Stimulated activated CD4-positive, alpha-beta T cell treated with anti-CD3 and anti-CD28 coated beads, Interleukin-2, amount 100 ng/mL, for 24 hours (primary cell): ENCODE data around the gene SLC20A1.
"Not testable (repeated sequence)": the region's sequence is repeated elsewhere in the genome, so short reads cannot be mapped to it uniquely, and the experiment has no call there.

Experiments used
- DNase-seq, 2 donors: peaks; one replicate each; pipeline ENCODE4 v3.0.0-alpha.2; 2020

The SLC20A1 gene, protein sequence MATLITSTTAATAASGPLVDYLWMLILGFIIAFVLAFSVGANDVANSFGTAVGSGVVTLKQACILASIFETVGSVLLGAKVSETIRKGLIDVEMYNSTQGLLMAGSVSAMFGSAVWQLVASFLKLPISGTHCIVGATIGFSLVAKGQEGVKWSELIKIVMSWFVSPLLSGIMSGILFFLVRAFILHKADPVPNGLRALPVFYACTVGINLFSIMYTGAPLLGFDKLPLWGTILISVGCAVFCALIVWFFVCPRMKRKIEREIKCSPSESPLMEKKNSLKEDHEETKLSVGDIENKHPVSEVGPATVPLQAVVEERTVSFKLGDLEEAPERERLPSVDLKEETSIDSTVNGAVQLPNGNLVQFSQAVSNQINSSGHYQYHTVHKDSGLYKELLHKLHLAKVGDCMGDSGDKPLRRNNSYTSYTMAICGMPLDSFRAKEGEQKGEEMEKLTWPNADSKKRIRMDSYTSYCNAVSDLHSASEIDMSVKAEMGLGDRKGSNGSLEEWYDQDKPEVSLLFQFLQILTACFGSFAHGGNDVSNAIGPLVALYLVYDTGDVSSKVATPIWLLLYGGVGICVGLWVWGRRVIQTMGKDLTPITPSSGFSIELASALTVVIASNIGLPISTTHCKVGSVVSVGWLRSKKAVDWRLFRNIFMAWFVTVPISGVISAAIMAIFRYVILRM

DNA sequence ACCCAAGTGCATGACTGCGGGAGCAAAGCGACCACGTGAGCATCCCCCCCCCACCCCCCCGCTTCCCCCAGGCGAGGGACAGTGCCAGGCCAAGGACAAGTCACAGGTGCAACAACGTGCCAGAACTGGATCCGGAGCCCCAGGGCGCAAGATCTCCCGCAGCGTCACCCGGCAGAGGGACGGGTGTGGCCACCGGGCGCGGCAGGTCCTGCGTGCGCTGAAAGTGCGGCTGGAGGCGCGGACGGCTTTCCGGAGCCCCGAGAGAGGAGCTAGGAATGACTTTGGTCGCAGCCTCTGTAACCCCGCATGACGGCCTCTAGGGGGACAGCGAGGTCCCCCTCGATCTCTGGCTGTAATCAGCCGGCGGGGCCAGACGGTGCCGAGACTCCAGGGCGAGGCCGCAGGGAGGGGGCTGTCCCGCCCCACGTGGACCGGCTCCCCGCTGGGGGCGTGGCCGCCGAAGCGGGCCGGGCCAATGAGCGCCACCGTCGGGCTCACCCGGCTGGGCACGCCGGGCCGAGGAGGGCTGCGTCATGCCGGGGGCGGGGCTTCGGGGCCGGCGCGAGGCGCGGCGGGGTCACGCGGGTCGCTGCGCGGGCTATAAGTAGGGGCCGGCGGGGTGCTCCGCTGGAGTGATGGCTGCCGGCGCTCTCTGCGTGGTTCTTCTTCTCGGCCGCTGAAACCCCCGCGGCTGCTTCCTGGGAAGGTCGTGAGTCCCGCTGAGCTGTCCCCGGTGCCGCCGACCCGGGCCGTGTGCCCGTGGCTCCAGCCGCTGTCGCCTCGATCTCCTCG lies at the start of gene SLC20A1:
Gene SLC20A1, plus strand, starts transcription at position 630 of the 792 bp plus-strand sequence. CDS start 890 bp downstream, outside the sequence.
- peak; percentile 98 to 99 for DNase-seq

DNA sequence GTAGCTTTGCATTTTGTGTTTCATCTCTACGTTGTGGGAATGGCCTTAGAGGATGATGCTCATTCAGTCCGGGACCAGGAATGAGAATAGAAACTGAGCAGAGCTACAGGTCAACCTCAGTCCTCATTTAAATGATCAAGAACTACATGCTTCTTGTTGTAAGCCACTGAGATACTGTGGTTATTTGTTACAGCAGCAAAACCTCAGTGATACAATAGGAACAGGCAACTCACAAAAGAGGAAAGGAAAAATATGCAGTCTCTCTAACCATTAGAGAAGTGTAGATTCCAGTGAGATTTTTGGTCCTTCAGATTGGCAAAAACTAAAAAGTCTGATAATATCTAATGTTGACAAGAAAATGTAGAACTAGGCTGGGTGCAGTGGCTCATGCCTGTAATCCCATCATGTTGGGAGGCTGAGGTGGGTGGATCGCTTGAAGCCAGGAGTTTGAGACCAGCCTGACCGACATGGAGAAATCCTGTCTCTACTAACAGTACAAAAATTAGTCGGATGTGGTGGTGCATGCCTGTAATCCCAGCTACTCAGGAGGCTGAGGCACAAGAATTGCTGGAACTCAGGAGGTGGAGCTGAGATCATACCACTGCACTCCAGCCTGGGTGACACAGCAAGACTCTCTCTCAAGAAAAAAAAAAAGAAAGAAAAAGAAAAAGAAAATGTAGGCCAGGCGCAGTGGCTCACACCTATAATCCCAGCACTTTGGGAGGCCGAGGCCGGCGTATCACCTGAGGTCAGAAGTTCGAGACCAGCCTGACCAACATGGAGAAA lies 48.0 kb upstream of the SLC20A1 start:
- no peak for DNase-seq

DNA sequence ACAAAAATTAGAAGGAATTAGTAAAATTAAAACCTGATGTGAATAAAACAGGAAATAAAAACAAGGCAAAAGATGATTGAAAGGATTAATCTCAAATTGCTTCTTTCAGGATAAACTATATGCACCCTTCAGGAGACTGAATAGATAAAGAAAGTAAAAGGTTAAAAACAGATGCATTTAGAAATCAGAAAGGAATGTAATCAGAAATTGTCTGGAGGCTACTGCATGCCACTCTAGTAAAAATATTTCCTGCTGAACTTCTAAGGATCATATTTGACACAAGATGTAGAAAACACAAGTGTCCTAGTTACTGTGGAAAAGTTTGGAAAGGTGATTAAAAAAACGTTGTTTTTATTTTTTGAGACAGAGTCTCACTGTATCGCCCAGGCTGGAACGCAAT lies 45.1 kb upstream of the SLC20A1 start:
- DNase-seq: no peak

DNA sequence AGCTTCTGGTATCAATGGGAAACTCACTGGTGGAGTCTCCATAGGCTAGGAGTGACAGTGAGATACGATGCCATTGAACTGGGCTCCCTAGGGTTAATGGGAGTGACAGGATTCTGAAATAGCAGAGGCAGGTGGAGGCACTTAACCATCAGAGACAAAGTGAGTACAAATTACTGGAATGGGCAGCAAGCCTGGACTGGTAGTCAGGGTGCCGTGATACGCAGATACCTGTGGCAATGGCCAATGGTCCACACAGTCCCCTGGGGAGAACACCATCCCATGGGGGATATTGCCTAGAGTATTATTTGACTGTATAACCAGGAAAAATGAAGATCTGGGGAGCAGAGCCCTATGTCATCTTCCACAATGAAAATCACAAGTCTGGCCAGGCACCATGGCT lies 44.0 kb upstream of the SLC20A1 start:
- no peak for DNase-seq

DNA sequence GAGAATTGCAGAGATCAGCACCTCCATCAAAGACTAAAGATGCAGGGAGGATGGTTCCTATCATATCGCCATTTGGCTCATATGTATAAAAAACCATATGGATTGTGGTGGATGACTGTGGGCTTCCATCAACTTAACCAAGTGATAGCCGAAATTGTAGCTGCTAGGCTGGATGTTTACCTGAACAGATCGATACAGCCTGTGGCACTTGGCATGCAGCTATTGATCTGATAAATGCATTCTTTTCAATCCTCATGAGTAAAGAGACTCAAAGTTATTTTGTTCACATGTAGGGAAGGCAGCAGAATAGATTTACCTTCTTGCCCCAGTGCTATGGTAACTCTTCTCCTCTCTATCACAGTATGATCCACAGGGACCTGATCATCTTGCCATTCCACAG lies 42.8 kb upstream of the SLC20A1 start:
- DNase-seq: no peak

DNA sequence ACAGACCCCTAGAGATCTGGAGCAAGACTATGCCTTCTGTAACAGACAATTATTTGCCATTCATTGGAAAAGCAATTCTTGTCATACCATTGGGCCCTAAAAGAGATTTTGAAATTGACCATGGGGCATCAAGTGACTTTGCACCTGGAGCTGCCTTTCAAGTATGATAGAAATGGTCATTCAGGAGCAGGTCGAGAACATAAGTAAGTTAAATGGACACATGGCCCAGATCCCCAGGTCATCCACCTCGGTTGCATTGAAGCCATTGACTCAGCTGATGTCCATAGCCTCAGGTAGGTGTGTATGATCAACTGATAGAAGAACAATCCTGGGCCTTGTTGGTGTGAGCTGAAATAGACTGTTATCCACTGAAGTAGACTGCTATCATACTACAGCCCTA lies 42.0 kb upstream of the SLC20A1 start:
- no peak for DNase-seq

DNA sequence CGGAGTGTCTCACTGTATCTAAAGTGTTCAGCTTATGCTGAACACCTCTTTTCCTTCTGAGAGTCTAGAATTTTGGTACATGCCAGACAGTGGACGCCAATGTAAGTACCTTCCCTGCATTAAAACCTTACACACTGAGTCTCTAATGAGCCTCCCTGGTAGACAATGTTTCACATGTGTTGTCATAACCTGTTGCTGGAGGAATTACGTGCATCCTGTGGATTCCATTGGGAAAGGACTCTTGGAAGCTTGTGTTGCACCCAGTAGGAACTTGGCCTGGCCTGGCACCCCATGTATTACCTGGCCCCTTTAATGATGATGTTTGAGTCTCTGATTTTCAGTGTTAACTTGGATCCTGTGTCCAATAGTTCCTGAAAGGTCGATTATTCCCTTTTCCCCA lies 40.8 kb upstream of the SLC20A1 start:
- DNase-seq: no peak

DNA sequence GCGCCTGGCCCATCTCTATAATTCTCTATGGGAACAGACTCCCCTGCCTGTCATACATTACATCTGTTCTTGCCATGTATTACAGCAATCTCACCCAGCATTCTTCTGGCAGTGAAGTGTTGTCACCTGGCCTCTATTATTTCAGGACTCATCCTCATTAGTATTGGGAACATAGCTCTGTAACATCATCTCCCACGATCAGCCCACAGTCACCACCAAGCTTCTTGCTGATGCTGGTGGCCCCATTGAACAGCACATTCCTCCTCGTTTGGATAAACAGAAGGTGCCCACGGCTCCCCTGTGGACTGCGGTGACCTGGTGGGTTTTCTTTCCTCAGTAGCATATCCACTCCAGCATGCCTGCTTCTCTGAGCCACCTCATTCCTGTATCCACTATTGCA lies 39.8 kb upstream of the SLC20A1 start:
- no peak for DNase-seq

DNA sequence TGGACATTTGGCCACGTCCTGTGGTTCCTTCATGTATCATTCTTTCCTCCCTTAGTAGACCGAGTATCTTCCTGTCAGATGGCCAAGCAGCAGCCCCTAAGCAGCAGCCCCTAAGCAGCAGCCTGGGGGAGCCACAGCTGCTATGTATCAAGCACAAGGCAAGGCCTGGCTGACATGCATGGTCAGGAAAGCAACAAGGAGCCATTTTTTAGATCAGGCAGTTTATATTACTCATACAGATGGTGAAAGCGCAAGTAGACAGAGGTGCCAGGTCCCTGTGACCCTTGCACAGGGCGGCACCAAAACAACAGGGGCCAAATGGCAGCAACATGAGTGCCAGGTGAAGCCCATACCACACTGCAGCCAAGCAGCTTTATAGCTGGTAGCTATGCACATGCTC lies 39.2 kb upstream of the SLC20A1 start:
- no peak for DNase-seq

DNA sequence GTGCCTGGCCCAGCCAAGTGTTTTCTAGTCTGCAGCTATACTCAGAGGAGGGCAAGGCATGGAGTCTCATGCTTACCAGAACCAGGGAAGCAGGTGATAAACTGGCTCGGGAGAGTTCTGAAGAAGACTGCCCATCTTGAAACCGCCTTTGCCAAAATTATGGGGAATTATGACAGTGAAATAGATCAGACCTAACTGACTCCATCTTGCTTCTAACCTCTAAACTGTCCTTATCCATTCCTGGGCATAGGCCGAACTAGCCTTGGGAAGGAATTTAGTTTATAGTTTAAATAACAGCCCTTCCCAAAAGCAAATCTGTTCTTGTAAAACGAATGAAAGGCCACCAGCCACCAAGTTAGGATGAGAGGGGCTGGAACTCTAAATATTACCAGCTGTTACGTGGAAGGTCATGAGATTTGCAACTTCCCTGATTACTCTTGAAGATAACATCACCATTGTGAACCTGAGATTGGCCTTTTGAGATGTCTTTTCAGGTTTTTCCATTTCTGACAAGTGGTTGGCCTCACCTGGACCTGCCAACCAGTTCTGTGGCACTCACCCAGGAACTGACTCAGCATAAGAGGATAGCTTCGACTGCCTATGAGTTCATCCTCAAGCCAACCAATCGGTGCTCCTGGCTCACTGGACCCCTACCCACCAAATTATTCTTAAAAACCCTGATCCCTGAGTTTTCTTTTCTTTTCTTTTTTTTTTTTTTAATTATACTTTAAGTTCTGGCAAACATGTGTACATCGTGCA lies 37.9 kb upstream of the SLC20A1 start:
- no peak for DNase-seq

DNA sequence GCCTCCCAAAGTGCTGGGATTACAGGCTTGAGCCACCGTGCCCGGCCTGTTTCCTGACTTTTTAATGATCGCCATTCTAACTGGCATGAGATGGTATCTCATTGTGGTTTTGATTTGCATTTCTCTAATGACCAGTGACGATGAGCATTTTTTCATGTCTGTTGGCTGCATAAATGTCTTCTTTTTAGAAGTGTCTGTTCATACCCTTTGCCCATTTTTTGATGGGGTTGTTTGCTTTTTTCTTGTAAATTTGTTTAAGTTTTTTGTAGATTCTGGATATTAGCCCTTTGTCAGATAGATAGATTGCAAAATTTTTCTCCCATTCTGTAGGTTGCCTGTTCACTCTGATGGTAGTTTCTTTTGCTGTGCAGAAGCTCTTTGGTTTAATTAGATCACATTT lies 36.4 kb upstream of the SLC20A1 start:
- DNase-seq: not testable (repeated sequence)

DNA sequence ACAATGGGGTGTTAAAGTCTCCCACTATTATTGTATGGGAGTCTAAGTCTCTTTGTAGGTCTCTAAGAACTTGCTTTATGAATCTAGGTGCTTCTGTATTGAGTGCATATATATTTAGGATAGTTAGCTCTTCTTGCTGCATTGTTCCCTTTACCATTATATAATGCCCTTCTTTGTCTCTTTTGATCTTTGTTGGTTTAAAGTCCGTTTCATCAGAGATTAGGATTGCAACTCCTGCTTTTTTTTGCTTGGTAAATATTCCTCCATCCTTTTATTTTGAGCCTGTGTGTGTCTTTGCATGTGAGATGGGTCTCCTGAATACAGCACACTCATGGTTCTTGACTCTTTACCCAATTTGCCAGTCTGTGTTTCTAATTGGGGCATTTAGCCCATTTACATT lies 33.5 kb upstream of the SLC20A1 start:
- not testable (repeated sequence) for DNase-seq

DNA sequence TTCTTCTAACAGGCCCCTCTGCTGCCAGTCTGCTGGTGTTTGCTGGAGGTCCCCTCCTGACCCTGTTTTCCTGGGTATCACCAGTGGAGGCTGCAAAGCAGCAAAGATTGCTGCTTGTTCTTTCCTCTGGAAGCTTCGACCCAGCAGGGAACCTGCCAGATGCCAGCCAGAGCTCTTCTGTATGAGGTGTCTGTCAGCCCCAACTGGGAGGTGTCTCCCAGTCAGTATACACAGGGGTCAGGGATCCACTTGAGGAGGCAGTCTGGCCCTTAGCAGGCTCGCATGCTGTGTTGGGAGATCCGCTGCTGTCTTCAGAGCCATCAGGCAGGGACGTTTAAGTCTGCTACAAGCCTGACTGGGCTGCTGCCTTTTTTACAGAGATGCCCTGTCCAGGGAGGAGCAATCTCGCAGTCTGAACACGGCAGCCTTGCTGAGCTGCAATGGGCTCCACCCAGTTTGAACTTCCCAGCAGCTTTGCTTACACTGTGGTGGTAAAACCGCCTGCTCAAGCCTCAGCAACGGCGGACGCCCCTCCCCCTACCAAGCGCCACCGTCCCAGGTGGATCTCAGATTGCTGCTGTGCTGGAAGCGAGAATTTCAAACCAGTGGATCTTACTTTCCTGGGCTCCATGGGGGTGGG lies 31.4 kb upstream of the SLC20A1 start:
- DNase-seq: no peak

DNA sequence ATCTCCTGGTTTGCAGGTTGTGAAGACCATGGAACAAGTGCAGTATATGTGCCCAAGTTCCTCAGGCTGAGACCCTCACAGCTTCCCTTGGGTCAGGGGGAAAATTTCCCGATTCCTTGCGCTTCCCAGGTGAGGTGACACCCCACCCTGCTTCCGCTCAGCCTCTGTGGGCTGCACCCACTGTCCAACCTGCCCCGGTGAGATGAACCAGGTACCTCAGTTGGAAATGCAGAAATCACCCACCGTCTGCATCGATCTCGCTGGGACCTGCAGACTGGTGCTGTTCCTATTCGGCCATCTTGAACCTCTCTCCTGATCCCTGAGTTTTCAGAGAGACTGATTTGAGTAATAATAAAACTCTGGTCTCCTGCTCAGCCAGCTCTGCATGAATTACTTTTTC lies 30.7 kb upstream of the SLC20A1 start:
- no peak for DNase-seq

DNA sequence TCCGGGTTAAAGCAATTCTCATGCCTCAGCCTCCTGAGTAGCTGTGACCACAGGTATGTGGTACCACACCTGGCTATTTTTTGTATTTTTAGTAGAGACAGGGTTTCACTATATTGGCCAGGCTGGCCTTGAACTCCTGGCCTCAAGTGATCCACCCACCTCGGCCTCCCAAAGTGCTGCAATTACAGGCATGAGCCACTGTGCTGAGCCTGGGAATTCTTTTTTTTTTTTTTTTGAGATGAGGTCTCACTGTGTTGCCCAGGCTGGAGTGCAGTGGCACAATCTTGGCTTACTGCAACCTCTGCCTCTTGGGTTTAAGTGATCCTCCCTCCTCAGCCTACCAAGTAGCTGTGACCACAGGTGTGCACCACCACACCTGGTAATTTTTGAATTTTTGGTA lies 29.9 kb upstream of the SLC20A1 start:
- DNase-seq: not testable (repeated sequence)

DNA sequence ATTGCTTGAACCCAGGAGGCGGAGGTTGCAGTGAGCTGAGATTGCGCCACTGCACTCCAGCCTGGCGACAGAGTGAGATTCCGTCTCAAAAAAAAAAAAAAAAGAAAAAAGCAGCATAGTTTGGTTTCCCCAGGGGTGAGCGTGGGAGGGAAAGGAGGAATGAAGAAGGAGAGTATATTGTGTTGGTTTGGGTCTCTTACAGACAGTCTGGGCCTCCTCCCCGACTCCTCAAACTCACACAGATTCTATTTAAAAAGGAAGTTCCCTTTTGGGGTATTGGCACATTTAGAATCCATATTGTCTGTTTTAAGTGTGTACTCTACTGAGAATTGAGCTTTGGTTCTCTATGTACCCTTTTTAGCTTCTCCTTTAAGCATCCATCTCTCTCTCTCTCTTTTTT lies 27.4 kb upstream of the SLC20A1 start:
- DNase-seq: no peak

DNA sequence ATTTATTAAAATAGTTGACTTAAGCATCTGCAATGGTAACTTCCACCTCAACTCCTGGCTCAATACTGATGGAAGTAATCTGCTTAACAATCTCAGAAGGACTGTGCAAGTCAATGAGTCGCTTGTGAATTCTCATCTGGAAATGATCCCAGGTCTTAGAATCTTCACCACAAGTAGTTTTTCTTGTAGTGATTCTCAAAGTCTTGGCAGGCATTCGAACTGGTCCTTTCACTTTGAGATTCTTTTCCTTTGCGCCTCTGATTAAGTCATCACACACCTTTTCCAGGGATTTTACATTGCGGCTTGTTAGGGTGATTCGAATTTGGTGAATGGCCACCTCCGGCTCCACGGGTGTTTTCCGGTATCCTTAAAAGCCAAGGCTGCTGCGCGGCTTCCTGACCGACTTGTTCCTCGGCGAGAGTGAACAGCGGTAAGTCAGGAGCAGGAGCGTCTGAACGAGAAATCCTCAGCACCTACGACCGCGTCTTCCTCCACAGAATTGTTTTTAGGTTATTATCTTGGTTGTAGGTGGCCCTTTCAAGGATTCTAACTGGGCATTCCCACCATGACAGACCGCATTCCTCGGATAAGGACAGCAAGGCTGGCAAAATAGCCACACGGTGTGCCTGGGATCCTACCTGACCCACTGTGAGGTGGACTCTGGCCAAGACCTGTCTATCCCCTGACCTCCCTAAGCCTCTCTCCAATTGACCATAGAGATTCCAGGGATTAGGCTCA lies 23.8 kb upstream of the SLC20A1 start:
- no peak for DNase-seq

DNA sequence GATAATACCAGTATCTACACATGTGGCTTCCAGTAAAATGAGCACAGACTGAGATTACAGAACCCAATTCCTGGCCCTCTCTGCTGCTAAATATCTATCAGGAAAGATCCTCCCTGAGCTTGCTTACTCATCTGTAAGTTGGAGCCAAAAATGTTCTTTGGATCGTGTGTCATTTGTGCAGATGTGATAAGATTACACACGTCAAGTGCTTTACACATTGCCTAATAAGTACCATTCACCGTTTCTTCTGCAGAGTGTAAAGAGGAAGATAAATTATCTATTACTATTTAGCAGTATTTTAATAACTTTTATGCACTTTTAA lies 23.2 kb upstream of the SLC20A1 start:
- no peak for DNase-seq

DNA sequence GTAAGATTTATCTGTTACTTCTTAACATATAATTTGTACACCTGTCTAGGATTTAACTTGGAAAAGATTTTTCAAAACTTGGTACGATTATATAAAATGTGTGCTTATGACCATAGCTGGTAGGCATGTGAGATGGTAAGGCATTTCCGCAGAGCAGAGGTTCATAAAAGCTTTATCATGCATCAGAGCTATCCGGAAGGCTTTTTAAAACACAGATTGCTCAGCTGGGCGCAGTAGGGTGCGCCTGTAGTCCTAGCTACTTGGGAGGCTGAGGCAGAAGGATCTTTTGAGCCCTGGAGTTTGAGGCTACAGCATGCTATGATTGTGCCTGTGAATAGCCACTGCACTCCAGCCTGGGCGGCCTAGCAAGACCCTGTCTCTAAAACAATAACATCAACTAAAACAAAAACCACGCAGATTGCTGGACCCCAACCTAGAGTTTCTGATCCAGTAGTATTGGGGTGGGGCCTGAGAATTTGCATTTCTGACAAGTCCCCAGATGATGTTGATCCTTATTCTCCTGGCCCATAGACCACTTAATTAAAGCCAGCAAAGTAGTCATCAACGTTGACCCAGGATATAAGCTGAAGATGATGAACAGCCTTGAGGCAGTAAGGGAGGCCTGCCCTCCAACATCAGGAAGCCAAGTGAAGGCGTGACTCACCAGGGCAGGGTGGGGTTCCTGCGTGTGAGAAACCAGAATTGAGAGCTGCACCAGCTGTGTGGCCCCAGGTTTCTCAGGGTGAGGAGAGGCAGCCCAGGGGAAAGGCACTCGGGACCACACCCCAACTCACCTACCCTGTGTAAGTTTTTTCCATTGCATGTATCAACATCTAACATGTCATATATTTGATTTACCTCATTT lies 21.6 kb upstream of the SLC20A1 start:
- peak; percentile 69 to 76 for DNase-seq
